HepG2 (cell line): ENCODE results near the gene SCUBE1. TPM values are rescaled to one million over a fixed set of nuclear protein-coding genes. Genes with fewer than 3 reads are reported as not detected.

Experiments
- ATAC-seq: fragments of 200-7000 bp; cut with Tn5 transposase; 3 replicates; pipeline ENCODE4 v1.9.1; 2020; ENCODE audit warnings: mild to moderate bottlenecking, moderate library complexity
- BruUV-seq: library from RNA; stranded (reverse); fragments of 400-500 nt; replicated peaks from 2 replicates; lab custom pipeline; 2021; lab: Mats Ljungman, UMichigan
- CTCF ChIA-PET: fragments of 300-600 bp; formaldehyde crosslinking; extraction: SDS; loops from one replicate; lab custom pipeline; 2021; ENCODE audit warnings: low total read pairs, inconsistent platforms, low intra/inter-chr PET ratio; lab: Yijun Ruan, JAX
- POLR2A ChIA-PET: fragments of 350-600 bp; sonication (Branson Sonifier 250); formaldehyde crosslinking; loops from one replicate; lab custom pipeline; 2020; ENCODE audit warnings: antibody characterized with exemption, inconsistent platforms; lab: Yijun Ruan, JAX
- DNase-seq: peaks from one replicate; pipeline ENCODE4 v3.0.0-alpha.2; 2015; ENCODE audit warnings: low spot score
- FAIRE-seq: peaks from 3 replicates; lab custom pipeline; 2011; peaks lifted over from hg19 to GRCh38; lab: Jason Lieb, UNC
- H2AFZ ChIP-seq: one replicate; pipeline ENCODE4 v1.6.1; 2011; ENCODE audit warnings: low read length, inconsistent platforms
- H3K27ac ChIP-seq: fragments of 300-600 bp; 3 replicates; pipeline ENCODE4 v1.8.0; 2011; ENCODE audit warnings: mixed run types, mild to moderate bottlenecking, mixed read lengths, low read length, inconsistent platforms; ENCODE audit not compliant: insufficient read depth; ENCODE audit errors: extremely low read length
- H3K27me3 ChIP-seq, 2 experiments: fragments of 200-600 bp in 1 of 2; 2 replicates in 1 of 2; 3 replicates in 1 of 2; pipeline versions ENCODE4 v1.6.0 to v1.8.0; 2011; ENCODE audit warnings: low read length in 2 of 2, mild to moderate bottlenecking in 2 of 2, moderate library complexity in 2 of 2, inconsistent platforms in 1 of 2; ENCODE audit not compliant: insufficient read depth in 2 of 2, control insufficient read depth in 1 of 2
- H3K36me3 ChIP-seq, 2 experiments: fragments of 200-600 bp in 1 of 2; replicated peaks in 1 of 2; 2 replicates in 1 of 2; 3 replicates in 1 of 2; pipeline versions ENCODE4 v1.5.1 to v1.8.0; 2011; ENCODE audit warnings: low read length in 2 of 2, inconsistent platforms in 1 of 2; ENCODE audit not compliant: insufficient read depth in 2 of 2, control insufficient read depth in 1 of 2
- H3K4me1 ChIP-seq: 2 replicates; pipeline ENCODE4 v1.5.1; 2012; ENCODE audit warnings: low read length, inconsistent platforms; ENCODE audit not compliant: insufficient read depth
- H3K4me2 ChIP-seq: 2 replicates; pipeline ENCODE4 v1.6.0; 2011; ENCODE audit warnings: low read depth, low read length, inconsistent platforms
- H3K4me3 ChIP-seq, 3 experiments: fragments of 200-600 bp in 1 of 3; sonication (generic), shearing (Covaris generic) in 1 of 3; replicated peaks in 1 of 3; 2 replicates each; pipeline ENCODE4 v1.5.1; 2011 to 2016; ENCODE audit warnings: low read length in 3 of 3, inconsistent platforms in 2 of 3, low read depth in 2 of 3, mild to moderate bottlenecking in 2 of 3, control low read depth in 1 of 3, mixed read lengths in 1 of 3; ENCODE audit not compliant: insufficient read depth in 1 of 3
- H3K79me2 ChIP-seq: one replicate; pipeline ENCODE4 v1.6.1; 2011; ENCODE audit warnings: low read length, inconsistent platforms; ENCODE audit not compliant: insufficient read depth
- H3K9ac ChIP-seq: 2 replicates; pipeline ENCODE4 v1.6.0; 2011; ENCODE audit warnings: mild to moderate bottlenecking, low read depth, low read length, inconsistent platforms; ENCODE audit not compliant: insufficient read depth
- H3K9me3 ChIP-seq: 2 replicates; pipeline ENCODE4 v1.5.1; 2012; ENCODE audit warnings: mild to moderate bottlenecking, low read length
- H4K20me1 ChIP-seq: 2 replicates; pipeline ENCODE4 v1.6.0; 2011; ENCODE audit warnings: inconsistent platforms, mild to moderate bottlenecking, low read length, moderate library complexity; ENCODE audit not compliant: insufficient read depth
- NR2F2 ChIP-seq: IDR thresholded peaks from 2 replicates; pipeline ENCODE4 v1.6.1; 2012; ENCODE audit warnings: low read depth, inconsistent platforms, borderline replicate concordance
- SP5 ChIP-seq: IDR thresholded peaks from 2 replicates; pipeline ENCODE4 v1.6.1; 2016; ENCODE audit warnings: low read depth, borderline replicate concordance
- U2AF2 ChIP-seq: fragments of 200-400 bp; formaldehyde crosslinking; IDR thresholded peaks from 2 replicates; pipeline ENCODE4 v1.6.1; 2017; ENCODE audit warnings: low read depth, mild to moderate bottlenecking, low read length
- ZNF546 ChIP-seq: sonication (generic); formaldehyde crosslinking; conservative IDR thresholded peaks from 2 replicates; pipeline ENCODE4 v1.8.1; 2023; ENCODE audit warnings: mild to moderate bottlenecking, missing genetic modification reagents
- ZNF549 ChIP-seq: sonication (generic); formaldehyde crosslinking; IDR thresholded peaks from 2 replicates; pipeline ENCODE4 v1.5.0; 2020; ENCODE audit warnings: missing genetic modification reagents
- ZNF747 ChIP-seq: sonication (generic); formaldehyde crosslinking; IDR thresholded peaks from 2 replicates; pipeline ENCODE4 v1.8.1; 2023; ENCODE audit warnings: missing genetic modification reagents, mild to moderate bottlenecking, borderline replicate concordance
- ZNF891 ChIP-seq: sonication (generic); formaldehyde crosslinking; IDR thresholded peaks from 2 replicates; pipeline ENCODE4 v1.5.0; 2020; ENCODE audit warnings: mild to moderate bottlenecking, missing genetic modification reagents
- WGBS: methylation state at CpG from one replicate; pipeline ENCODE4 v1.1.6; 2017; ENCODE audit warnings: low lambda C conversion rate; 5-methylcytosine and 5-hydroxymethylcytosine counted together
- in situ Hi-C: cut with HindIII; loops from 2 replicates; pipeline ENCODE4 v1.10.0; 2017; ENCODE audit warnings: low pct_unique_long_range_greater_than_20kb; ENCODE audit not compliant: extremely low pct_ligation_motif_present
- intact Hi-C: fragments of 100-400 bp; cut with micrococcal nuclease; formaldehyde crosslinking; loops from one replicate; pipeline ENCODE4 v1.10.0; 2022; ENCODE audit not compliant: unreplicated experiment
- polyA plus RNA-seq, 8 experiments: library from polyadenylated mRNA; depleted of rRNA in 3 of 8; stranded (reverse) in 7 of 8; unstranded in 1 of 8; fragments of >200 nt; fragmentation: Illumina TruSeq in 4 of 8; extraction: Trizol in 4 of 8; gene quantifications; 2 replicates each; pipeline versions ENCODE4 v1.2.1 to v1.2.3, GENCODE V29; 2011 to 2016; ENCODE audit warnings: low read depth in 4 of 8, missing spikeins in 1 of 8, mixed read lengths in 1 of 8; ENCODE audit not compliant: insufficient read depth in 1 of 8
- total RNA-seq, 5 experiments: library from RNA; depleted of rRNA; stranded (reverse); fragments of >200 nt; fragmentation: Illumina TruSeq; extraction: Trizol; gene quantifications; 2 replicates each; pipeline ENCODE4 v1.2.3, GENCODE V29; 2016; ENCODE audit warnings: low read depth in 1 of 5
- TF ChIP-seq, protein P1 (sequence below), 2 experiments: fragments of 450-650 bp in 1 of 2; sonication (generic) in 1 of 2; formaldehyde crosslinking in 1 of 2; IDR thresholded peaks; 2 replicates each; pipeline versions ENCODE4 v1.6.1 to v1.8.0; 2016 to 2022; ENCODE audit warnings: antibody characterized with exemption in 1 of 2, mild to moderate bottlenecking in 1 of 2, missing genetic modification reagents in 1 of 2

Gene SCUBE1
- total and polyA plus RNA-seq, 2 of the 13 experiments (the other 11 are each of a cell fraction or from before 2014, with no cell fraction given), result under 0.01 to 0.05 TPM

DNA sequence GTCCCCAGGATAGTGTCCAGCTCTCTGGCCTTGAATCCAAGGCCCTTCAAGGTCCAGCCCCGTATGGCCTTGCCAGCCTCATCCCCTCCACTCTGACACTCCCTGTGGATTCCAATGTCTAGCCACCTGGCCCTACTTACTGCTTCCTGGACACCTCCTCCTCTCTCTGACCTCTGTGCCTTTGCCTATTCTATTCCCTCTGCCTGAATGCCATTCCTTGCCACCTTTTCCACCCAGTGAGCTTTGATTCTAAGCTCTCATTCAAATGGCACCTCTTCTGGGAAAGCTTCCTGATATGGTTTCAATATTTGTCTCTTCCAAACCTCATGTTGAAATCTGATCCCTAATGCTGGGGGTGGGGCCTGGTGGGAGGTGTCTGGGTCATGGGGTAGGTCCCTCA lies 124.4 kb downstream of the SCUBE1 start:
- in situ Hi-C loops, result no loop called here
- intact Hi-C loops, result no loop called here
- ChIA-PET CTCF (no interaction called here), POLR2A (no interaction called here)
- no TSS peak for BruUV-seq
- no peak for ATAC-seq
- peaks cover 7% of the 10 kb centered on the region; the same call in 1 of the 2 replicates for H3K4me1 ChIP-seq
- WGBS, result 13% methylated on average over 1 of the region's 1 CpG
- no peak overlapping the region for H3K9ac ChIP-seq
- no peaks in the 10 kb centered on the region for H3K79me2 ChIP-seq
- peaks cover 14 to 44% of the 10 kb centered on the region in 2 experiments for H3K27me3 ChIP-seq
- no peak for TF ChIP-seq ZNF546 (CRISPR knock-in tag)
- TF ChIP-seq ZNF747 (CRISPR knock-in tag), result no peak
- no peak for TF ChIP-seq ZNF549 (CRISPR knock-in tag)
- TF ChIP-seq SP5 (CRISPR knock-in tag), result no peak
- DNase-seq, result no peak
- no peaks in the 10 kb centered on the region for H4K20me1 ChIP-seq
- no peaks in the 10 kb centered on the region for H3K9me3 ChIP-seq
- no peak overlapping the region for H3K4me2 ChIP-seq
- H3K27ac ChIP-seq, result no peak overlapping the region
- no peak for FAIRE-seq
- no peak overlapping the region for H3K4me3 ChIP-seq
- H2AFZ ChIP-seq, result no peak overlapping the region
- H3K36me3 ChIP-seq, result no peaks in the 10 kb centered on the region

DNA sequence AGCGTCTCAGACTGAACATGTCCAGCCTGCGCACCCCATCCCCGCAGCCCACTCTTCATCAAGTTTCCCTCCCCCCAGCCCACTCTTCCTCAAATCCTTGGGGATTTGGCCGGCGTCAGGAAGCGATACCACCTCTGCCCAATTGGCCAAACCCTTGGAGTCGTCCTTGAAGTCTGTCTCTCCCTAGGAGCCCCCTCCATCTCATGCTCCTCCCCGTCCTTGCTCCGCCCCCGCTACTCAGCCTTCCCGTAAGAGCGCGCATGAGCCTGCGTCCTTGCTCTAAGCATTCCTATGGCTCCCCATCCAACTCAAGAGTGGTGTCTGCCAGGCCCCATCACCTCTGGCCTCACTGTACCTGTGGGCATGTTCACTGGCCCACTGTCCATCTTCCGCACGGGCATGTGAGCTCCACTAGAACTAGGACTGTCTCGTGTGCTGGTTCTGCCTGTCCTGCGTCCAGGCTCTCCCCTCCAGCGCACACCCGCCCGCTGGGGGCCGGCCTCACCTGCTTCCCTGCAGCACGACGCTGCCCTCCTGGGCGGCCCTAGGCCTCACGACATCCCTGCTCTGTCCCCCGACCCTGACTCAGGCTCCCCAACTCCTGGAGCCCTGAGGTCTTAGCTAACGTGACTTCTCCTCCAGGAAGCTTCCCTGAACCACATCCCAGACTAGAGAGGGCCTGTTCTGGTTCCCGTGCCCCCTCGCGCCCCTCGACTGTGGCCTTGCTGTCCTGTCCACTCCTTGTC lies 125.7 kb downstream of the SCUBE1 start:
- ATAC-seq (no peak), DNase-seq (no peak), FAIRE-seq (no peak)
- ChIA-PET CTCF (no interaction called here), POLR2A (no interaction called here)
- no TSS peak for BruUV-seq
- intact Hi-C loops, result no loop called here
- peaks cover 6% of the 10 kb centered on the region; the same call in 1 of the 2 replicates for H3K4me1 ChIP-seq
- no peak overlapping the region for H3K27ac ChIP-seq
- no peak overlapping the region for H3K4me3 ChIP-seq
- H3K4me2 ChIP-seq, result no peak overlapping the region
- H3K9ac ChIP-seq, result no peak overlapping the region
- H4K20me1 ChIP-seq, result no peaks in the 10 kb centered on the region
- H3K79me2 ChIP-seq, result no peaks in the 10 kb centered on the region
- H3K9me3 ChIP-seq, result no peaks in the 10 kb centered on the region
- no peaks in the 10 kb centered on the region for H3K36me3 ChIP-seq
- H2AFZ ChIP-seq, result no peak overlapping the region
- in situ Hi-C loops, result no loop called here
- H3K27me3 ChIP-seq, result peaks cover 14 to 44% of the 10 kb centered on the region in 2 experiments
- WGBS, result 52% methylated on average over 32 of the region's 32 CpGs
- TF ChIP-seq, protein P1, sequence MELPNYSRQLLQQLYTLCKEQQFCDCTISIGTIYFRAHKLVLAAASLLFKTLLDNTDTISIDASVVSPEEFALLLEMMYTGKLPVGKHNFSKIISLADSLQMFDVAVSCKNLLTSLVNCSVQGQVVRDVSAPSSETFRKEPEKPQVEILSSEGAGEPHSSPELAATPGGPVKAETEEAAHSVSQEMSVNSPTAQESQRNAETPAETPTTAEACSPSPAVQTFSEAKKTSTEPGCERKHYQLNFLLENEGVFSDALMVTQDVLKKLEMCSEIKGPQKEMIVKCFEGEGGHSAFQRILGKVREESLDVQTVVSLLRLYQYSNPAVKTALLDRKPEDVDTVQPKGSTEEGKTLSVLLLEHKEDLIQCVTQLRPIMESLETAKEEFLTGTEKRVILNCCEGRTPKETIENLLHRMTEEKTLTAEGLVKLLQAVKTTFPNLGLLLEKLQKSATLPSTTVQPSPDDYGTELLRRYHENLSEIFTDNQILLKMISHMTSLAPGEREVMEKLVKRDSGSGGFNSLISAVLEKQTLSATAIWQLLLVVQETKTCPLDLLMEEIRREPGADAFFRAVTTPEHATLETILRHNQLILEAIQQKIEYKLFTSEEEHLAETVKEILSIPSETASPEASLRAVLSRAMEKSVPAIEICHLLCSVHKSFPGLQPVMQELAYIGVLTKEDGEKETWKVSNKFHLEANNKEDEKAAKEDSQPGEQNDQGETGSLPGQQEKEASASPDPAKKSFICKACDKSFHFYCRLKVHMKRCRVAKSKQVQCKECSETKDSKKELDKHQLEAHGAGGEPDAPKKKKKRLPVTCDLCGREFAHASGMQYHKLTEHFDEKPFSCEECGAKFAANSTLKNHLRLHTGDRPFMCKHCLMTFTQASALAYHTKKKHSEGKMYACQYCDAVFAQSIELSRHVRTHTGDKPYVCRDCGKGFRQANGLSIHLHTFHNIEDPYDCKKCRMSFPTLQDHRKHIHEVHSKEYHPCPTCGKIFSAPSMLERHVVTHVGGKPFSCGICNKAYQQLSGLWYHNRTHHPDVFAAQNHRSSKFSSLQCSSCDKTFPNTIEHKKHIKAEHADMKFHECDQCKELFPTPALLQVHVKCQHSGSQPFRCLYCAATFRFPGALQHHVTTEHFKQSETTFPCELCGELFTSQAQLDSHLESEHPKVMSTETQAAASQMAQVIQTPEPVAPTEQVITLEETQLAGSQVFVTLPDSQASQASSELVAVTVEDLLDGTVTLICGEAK (IDR thresholded peaks at IDR 0.05), result no peak
- TF ChIP-seq, protein P1 (CRISPR knock-in tag; IDR thresholded peaks at IDR 0.05), result no peak
- TF ChIP-seq NR2F2, result no peak
- TF ChIP-seq U2AF2, result no peak
- TF ChIP-seq ZNF891 (CRISPR knock-in tag), result no peak
